Esophagus muscularis mucosa (tissue), 3 donors: Measurements from ENCODE around the gene HS6ST1.

Experiments used
- POLR2AphosphoS5 ChIP-seq, 2 donors: sonication (generic); formaldehyde crosslinking; IDR thresholded peaks; one replicate each; pipeline ENCODE4 v1.6.1; 2017; ENCODE audit warnings: antibody characterized with exemption in 2 of 2
- TF ChIP-seq, protein P1 (sequence below), 3 experiments: fragments of 200-600 bp in 2 of 3; fragments of 450-650 bp in 1 of 3; sonication (generic) in 2 of 3; IDR thresholded peaks; one replicate each; pipeline ENCODE4 v1.5.1; 2017 to 2019; ENCODE audit warnings: antibody characterized with exemption in 3 of 3, mild to moderate bottlenecking in 2 of 3, moderate library complexity in 1 of 3

DNA sequence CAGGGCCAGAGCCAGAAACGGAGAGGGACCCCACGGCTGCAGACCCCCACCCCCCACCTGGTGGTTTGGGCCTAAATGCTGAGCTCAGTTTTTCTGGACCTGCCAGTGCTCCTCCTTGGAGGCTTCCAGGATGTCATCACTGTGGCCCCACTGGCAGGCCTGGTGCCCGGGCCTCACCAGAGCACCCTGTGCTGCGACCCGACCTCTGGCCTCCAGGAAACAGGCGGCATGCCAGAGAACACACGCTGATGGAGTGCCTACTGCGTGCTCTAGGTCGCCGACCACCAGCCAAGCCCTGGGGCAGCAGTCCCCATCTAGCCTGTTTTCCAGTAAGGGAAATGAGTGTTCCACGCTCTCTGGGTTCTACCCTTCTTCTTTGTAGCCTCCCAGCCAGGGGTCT, 33.8 kb downstream of the HS6ST1 start:
- no peak for TF ChIP-seq POLR2AphosphoS5 (IDR thresholded peaks at IDR 0.05)
- TF ChIP-seq, protein P1, sequence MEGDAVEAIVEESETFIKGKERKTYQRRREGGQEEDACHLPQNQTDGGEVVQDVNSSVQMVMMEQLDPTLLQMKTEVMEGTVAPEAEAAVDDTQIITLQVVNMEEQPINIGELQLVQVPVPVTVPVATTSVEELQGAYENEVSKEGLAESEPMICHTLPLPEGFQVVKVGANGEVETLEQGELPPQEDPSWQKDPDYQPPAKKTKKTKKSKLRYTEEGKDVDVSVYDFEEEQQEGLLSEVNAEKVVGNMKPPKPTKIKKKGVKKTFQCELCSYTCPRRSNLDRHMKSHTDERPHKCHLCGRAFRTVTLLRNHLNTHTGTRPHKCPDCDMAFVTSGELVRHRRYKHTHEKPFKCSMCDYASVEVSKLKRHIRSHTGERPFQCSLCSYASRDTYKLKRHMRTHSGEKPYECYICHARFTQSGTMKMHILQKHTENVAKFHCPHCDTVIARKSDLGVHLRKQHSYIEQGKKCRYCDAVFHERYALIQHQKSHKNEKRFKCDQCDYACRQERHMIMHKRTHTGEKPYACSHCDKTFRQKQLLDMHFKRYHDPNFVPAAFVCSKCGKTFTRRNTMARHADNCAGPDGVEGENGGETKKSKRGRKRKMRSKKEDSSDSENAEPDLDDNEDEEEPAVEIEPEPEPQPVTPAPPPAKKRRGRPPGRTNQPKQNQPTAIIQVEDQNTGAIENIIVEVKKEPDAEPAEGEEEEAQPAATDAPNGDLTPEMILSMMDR (IDR thresholded peaks at IDR 0.05): no peak
